Uterus (tissue), 4 donors: ENCODE data around the gene PARP1. TPM values are rescaled to one million over a fixed set of nuclear protein-coding genes. Genes with fewer than 3 reads are reported as not detected.
A peak's percentile ranks its signal among the peaks of the same experiment; 100 is the strongest.

Experiments
- DNase-seq, 2 donors: peaks; one replicate each; pipeline ENCODE4 v3.0.0-alpha.2; 2019 to 2020
- H3K27ac ChIP-seq, 2 donors: fragments of 200-600 bp; sonication (generic); 1 replicate in 1 of 2; 2 replicates in 1 of 2; pipeline ENCODE4 v1.5.1; 2016 to 2018
- H3K27me3 ChIP-seq, 2 donors: fragments of 200-600 bp; sonication (generic); one replicate each; pipeline ENCODE4 v1.5.1; 2018 to 2019; ENCODE audit warnings: control low read depth in 1 of 2
- H3K36me3 ChIP-seq, 2 donors: fragments of 200-600 bp; sonication (generic); one replicate each; pipeline ENCODE4 v1.5.1; 2019; ENCODE audit warnings: control low read depth in 1 of 2
- H3K4me1 ChIP-seq, 2 donors: fragments of 200-600 bp; sonication (generic); one replicate each; pipeline ENCODE4 v1.5.1; 2018 to 2019; ENCODE audit warnings: control low read depth in 1 of 2
- H3K4me3 ChIP-seq, 2 donors: fragments of 200-600 bp; sonication (generic); 1 replicate in 1 of 2; 2 replicates in 1 of 2; pipeline ENCODE4 v1.5.1; 2018 to 2019; ENCODE audit warnings: mild to moderate bottlenecking in 1 of 2
- H3K9me3 ChIP-seq, 2 donors: fragments of 200-600 bp; sonication (generic); one replicate each; pipeline ENCODE4 v1.5.1; 2019; ENCODE audit warnings: control low read depth in 1 of 2
- CTCF ChIP-seq, 4 experiments: fragments of 200-600 bp in 2 of 4; fragments of 450-650 bp in 2 of 4; sonication (generic) in 2 of 4; IDR thresholded peaks; one replicate each; pipeline ENCODE4 v1.5.1; 2016 to 2019; ENCODE audit warnings: antibody characterized with exemption in 4 of 4, mild to moderate bottlenecking in 2 of 4, moderate library complexity in 1 of 4
- POLR2A ChIP-seq, 2 donors: fragments of 450-650 bp; IDR thresholded peaks; one replicate each; pipeline ENCODE4 v1.6.1; 2016; ENCODE audit warnings: antibody characterized with exemption in 2 of 2, mild to moderate bottlenecking in 1 of 2, moderate library complexity in 1 of 2
- intact Hi-C: fragments of 100-400 bp; cut with DNase I; formaldehyde crosslinking; loops from one replicate; pipeline ENCODE4 v1.15.1; 2023; ENCODE audit warnings: low total_unique reads
- total RNA-seq, 4 donors: library from RNA; depleted of rRNA in 3 of 4; stranded (reverse); fragments of >200 nt in 3 of 4; gene quantifications; one replicate each; pipeline versions ENCODE4 v1.1.0 to v1.2.4, GENCODE V29; 2014 to 2023
- donor health status: DM: yes; HTN: yes; CAD: no.

Gene PARP1
- total RNA-seq, 4 donors from 2014 or later, result 17.1 to 147 (median 33.8) TPM

GRCh38 chr1:226425431-226426031 is 17.6 kb upstream of the PARP1 start:
- H3K27ac ChIP-seq, result no peak overlapping the region
- H3K4me1 ChIP-seq, result no peaks in the 10 kb centered on the region
- no peaks in the 10 kb centered on the region for H3K9me3 ChIP-seq
- H3K27me3 ChIP-seq, result no peaks in the 10 kb centered on the region
- no peak overlapping the region for H3K4me3 ChIP-seq
- intact Hi-C loops, result no loop called here
- TF ChIP-seq CTCF (IDR thresholded peaks at IDR 0.05) (no peak), POLR2A (IDR thresholded peaks at IDR 0.05) (no peak)
- no peaks in the 10 kb centered on the region for H3K36me3 ChIP-seq
- DNase-seq, result no peak

- intact Hi-C loops, result no loop called here
- Histone ChIP-seq H3K4me1 (no peaks in the 10 kb centered on the region), H3K9me3 (no peaks in the 10 kb centered on the region), H3K36me3 (no peaks in the 10 kb centered on the region), H3K27ac (no peak overlapping the region), H3K4me3 (no peak overlapping the region), H3K27me3 (no peaks in the 10 kb centered on the region)
- DNase-seq, result no peak
- TF ChIP-seq POLR2A (IDR thresholded peaks at IDR 0.05) (no peak), CTCF (IDR thresholded peaks at IDR 0.05) (no peak)
Observed at GRCh38 chr1:226425004-226425378, 17.1 kb upstream of the PARP1 start.

- no peak overlapping the region for H3K4me3 ChIP-seq
- H3K27me3 ChIP-seq, result no peaks in the 10 kb centered on the region
- no peak overlapping the region for H3K27ac ChIP-seq
- DNase-seq, result no peak
- no peak for TF ChIP-seq POLR2A (IDR thresholded peaks at IDR 0.05)
- TF ChIP-seq CTCF (IDR thresholded peaks at IDR 0.05), result peak in 3 of 4 experiments; percentile 54 to 74 (median 56)
- no peaks in the 10 kb centered on the region for H3K36me3 ChIP-seq
- H3K9me3 ChIP-seq, result no peaks in the 10 kb centered on the region
- no peaks in the 10 kb centered on the region for H3K4me1 ChIP-seq
- intact Hi-C loops, result no loop called here
Observed at GRCh38 chr1:226424221-226425003, 16.5 kb upstream of the PARP1 start.

GRCh38 chr1:226422478-226422877 is 14.6 kb upstream of the PARP1 start:
- Histone ChIP-seq H3K9me3 (no peaks in the 10 kb centered on the region), H3K4me1 (no peaks in the 10 kb centered on the region), H3K27ac (no peak overlapping the region), H3K27me3 (no peaks in the 10 kb centered on the region), H3K36me3 (no peaks in the 10 kb centered on the region), H3K4me3 (no peak overlapping the region)
- no peak for DNase-seq
- TF ChIP-seq POLR2A (IDR thresholded peaks at IDR 0.05) (no peak), CTCF (IDR thresholded peaks at IDR 0.05) (no peak)
- intact Hi-C loops, result no loop called here

GRCh38 chr1:226420897-226421296 is 13.0 kb upstream of the PARP1 start:
- no peaks in the 10 kb centered on the region for H3K27me3 ChIP-seq
- intact Hi-C loops, result no loop called here

More at GRCh38 chr1:226420897-226421296, 13.0 kb upstream of the PARP1 start:
- Histone ChIP-seq H3K36me3 (no peaks in the 10 kb centered on the region), H3K4me3 (no peak overlapping the region), H3K4me1 (no peaks in the 10 kb centered on the region), H3K27ac (no peak overlapping the region), H3K9me3 (no peaks in the 10 kb centered on the region)
- TF ChIP-seq CTCF (IDR thresholded peaks at IDR 0.05), result no peak
- TF ChIP-seq POLR2A (IDR thresholded peaks at IDR 0.05), result no peak
- DNase-seq, result no peak
